NCI-H774 (cell line): ENCODE data around the gene RPAP3.
"Not testable (repeated sequence)": the region's sequence is repeated elsewhere in the genome, so short reads cannot be mapped to it uniquely, and the experiment has no call there.

Experiments
- DNase-seq: peaks from one replicate; lab custom pipeline; 2025; lab: John Stamatoyannopoulos, UW

The RPAP3 gene

DNA sequence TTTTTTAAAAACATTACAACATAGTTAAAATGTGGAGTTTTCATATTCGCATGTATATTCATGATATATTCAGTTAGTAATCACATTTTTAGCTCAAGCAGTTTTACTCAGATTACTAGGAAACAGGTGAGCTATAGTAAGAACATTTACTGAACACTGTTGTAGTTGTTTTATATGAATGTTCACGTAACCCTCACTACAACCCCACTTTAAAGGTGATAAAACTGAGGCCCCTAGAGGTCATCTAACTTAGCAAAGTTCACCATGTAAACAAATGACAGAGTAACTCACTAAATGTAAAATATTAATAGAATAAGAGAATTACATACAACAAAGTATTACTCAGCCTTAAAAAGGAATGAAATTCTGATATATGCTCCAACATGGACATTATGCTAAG is 26.0 kb downstream of the RPAP3 start:
- no peak for DNase-seq

DNA sequence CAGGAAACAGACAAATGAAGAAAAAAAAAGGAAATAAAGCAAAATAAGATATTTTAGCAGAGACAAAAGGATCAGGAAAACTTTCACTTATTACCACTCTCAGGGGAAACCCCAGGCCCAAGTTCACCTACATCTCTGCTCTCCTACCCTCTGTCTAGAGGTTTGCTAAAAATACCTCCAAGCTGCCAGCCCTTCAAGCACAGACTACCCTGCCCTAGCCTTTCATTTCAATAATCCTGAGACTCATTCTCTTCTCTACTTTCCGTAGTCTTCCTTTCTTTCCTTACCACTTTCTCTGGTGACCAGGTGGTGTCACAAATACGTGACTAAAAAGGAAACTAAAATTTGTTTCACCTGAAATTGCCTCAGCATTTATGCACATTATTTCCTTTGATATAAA is 33.8 kb downstream of the RPAP3 start:
- DNase-seq = no peak

DNA sequence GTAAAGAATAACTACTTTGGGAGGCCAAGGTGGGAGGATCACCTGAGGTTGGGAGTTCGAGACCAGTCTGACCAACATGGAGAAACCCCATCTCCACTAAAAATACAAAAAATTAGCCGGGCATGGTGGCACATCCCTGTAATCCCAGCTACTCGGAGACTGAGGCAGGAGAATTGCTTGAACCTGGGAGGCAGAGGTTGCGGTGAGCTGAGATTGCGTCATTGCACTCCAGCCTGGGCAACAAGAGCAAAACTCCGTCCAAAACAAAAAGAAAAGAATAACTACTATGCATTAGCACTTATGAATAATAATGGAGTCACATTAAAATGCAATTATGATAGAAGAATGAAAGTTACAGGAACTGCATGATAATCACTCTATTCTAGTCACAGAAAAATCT is 37.9 kb downstream of the RPAP3 start:
- DNase-seq = not testable (repeated sequence)

DNA sequence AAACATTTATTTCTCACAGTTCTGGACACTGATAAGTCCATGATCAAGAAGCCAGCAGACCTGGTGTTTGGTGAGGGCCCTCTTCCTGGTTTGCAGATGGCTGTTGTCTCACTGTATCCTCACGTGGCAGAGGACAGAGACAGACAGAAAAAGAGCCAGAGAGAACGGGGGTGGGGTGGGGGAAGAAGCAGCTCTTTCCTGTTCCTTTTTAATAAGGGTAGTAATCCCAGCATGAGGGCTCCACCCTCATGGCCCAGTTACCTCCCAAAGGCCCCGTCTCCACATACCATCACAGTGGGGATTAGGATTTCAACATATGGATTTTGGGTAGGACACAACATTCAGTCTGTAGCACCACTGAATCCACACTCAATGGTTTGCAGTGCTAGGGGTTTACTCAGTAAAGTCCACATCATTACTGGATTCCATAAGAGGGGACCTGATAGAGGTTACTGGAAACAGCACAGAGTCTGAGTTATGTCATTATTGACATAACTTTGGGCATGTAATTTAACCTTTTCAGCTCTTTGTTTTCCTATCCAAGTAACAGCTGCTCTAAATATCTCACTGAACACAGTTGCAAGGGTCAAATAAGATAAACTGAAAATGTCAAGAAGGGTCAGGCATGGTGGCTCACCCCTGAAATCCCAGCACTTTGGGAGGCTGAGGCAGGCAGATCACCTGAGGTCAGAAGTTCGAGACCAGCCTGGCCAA is 53.2 kb downstream of the RPAP3 start:
- peak; percentile 52 for DNase-seq

DNA sequence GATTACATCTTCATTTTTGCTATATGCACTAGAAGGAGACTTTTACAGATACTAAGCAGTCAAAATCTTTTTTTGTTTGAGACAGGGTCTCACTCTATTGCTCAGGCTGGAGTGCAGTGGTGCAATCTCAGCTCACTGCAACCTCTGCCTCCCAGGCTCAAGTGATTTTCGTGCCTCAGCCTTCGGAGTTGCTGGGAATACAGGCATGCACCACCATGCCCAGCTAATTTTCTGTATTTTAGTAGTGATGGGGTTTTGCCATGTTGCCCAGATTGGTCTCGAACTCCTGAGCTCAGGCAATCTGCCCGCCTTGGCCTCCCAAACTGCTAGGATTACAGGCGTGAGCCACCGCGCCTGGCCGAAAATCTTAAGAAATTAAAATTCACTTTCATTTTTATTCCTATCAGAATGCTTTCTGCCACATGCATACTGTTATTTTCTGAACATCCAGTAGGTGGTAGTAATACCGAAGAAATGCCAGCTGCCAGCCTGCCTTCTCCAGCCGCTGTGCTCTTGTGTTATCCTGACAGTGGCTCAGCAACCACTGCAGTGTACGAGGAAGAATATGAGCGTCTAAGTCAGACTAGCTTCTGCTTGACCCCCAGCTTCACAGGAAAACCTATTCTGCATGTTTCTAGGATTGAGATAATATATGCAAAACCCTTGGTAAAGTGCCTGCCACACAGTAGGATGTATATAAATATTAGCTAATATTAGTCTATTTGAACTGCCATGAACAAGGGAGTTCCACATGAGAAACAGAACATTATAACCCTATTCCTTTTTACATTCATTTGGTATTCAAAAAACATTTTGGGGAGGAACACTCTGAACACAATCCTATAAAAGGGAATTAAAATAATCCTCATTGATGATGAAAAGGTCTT is 54.2 kb downstream of the RPAP3 start:
- peak; percentile 72 for DNase-seq

DNA sequence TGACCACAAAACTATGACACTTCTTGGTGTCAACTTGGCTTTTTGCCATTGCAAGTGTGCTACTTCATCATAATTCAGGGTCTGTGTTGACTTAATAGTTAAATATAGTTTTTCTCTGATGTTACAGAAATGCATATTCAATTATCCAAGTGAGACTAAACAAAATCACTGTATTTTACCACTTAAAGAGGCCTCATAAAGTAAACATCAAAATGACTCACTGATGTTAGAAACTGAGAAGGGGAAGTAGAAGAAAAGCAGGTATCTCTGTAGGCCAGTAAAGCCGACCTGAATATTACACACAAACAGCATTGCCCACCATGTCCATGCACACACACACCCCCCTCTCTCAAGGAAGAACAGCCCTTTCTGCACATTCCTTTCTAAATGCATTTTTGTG is 55.4 kb downstream of the RPAP3 start:
- DNase-seq = no peak

DNA sequence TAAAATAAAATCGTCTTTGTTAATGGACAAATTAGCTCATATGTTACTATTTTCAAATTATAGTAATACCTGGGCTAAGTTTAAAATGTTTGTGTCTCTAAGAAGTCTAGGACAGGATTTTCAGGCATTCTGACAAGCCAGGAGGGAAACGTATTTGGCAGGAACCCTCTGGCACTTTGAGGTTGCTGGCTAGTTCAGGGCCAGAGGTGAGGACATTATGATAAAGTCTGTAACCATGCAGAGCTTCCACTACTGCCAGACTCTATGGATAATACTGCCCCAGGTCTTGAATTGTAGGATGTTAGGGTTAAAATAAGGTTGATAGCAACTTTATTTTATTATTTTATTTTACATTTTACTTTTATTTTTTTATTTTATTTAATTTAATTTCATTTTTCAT is 56.4 kb downstream of the RPAP3 start:
- DNase-seq = no peak

DNA sequence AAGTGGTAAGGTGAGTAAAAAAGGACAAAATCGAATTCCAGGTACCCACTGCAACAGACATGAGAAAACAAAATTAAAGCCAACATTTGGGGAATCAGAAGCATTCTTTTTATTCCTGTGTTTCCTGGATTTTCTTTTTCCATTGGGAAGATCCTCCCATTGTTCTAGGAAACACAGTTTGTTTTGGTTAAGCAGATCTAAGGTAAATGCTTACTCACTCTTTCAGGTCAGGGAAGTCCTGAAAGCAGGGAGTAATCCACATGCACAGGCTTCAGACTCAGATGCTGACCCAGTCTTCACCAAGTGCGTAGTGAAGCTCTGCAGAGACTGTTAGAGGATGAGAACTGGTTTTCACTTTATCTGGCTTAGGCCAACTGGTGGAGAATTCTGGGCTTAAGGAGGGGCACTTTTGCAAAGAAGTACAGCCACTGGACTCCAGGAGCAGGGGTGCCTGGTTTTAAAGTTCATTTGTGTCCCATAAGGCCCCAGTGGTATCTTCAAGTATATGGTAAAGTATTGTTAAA is 57.7 kb downstream of the RPAP3 start:
- no peak for DNase-seq

DNA sequence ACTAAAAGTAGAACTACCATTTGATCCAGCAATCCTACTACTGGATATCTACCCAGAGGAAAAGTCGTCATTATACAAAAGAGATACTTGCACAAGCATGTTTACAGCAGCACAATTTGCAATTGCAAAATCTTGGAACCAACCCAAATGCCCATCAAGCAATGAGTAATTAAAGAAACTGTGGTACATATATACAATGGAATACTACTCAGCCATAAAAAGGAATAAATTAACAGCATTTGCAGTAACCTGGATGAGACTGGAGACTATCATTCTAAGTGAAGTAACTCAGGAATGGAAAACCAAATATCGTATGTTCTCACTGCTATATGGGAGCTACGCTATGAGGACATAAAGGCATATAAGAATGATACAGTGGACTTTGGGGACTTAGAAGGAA is 63.5 kb downstream of the RPAP3 start:
- not testable (repeated sequence) for DNase-seq

DNA sequence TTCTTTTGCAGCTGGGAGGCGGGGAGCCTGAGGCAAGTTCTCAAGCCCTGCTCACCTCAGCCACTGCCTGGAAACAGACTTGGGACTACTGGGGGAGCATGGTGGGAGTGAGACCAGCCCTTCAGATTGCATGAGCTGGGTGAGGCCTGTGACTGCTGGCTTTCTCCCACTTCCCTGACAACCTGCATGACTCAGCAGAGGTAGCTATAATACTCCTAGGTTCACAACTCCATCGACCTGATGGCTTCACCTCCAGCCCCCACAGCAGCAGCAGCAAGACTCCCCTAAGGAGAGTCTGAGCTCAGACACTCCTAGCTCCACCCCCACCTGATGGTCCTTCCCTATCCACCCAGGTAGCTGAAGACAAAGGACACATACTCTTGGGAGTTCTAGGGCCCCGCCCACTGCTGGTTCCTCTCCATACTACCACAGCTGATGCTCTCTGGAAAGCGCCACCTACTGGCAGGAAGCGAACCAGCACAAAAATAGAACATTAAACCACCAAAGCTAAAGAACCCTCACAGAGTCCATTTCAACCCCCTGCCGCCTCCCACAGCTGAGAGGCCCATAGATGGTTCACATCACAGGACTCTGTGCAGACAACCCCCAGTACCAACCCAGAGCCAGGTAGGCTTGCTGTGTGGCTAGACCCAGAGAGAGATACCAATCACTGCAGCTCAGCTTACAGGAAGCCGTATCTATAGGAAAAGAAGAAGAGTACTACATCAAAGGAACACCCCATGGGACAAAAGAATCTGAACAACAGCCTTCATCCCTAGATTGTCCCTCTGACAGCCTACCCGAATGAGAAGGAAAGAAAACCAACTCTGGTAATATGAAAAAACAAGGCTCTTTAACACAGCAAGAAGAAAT is 68.7 kb downstream of the RPAP3 start:
- no peak for DNase-seq

DNA sequence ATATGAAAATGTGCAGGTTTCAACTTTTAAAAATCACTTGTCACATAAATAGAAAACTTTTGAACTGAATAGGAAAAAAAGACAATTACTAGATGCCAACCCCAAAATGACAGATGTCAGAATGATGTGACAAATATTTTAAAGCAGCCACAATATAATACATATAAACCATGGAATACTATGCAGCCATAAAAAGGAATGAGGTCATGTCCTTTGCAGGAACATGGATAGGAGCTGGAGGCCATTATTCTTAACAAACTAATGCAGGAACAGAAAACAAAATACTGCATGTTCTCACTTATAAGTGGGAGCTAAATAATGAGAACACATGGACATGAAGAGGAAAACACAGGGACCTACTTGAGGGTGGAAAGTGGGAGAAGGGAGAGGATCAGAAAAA is 70.1 kb downstream of the RPAP3 start:
- DNase-seq = not testable (repeated sequence)

DNA sequence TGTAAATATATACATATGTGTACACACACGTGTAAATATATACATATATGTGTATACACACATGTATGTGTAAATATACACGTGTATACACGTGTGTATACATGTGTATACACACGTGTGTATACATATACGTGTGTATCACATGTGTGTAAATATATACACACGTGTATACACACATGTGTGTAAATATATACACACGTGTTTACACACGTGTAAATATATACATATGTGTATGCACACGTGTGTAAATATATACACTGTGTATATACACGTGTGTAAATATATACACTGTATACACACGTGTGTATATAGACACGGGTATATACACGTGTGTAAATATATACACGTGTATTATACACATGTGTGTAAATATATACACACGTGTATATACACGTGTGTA is 71.7 kb downstream of the RPAP3 start:
- DNase-seq = no peak

DNA sequence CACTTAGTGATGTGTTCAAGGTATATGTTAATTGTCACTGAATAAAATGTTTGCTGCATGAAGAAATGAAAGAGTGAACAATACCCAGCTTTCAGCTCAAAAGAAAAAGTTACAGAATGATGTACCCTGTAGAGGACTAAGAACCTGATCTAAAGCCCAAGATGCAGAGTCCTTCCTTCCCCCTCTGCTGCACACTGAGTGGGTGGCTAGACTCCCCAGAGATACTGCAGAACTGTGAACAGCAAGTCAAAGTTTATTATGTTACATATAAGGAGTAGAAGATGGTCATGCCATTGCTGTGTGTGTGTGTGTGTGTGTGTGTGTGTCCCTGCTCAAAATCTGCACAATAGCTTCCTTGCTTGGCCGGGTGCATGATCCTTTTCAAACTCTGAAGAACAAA is 83.9 kb downstream of the RPAP3 start:
- no peak for DNase-seq

DNA sequence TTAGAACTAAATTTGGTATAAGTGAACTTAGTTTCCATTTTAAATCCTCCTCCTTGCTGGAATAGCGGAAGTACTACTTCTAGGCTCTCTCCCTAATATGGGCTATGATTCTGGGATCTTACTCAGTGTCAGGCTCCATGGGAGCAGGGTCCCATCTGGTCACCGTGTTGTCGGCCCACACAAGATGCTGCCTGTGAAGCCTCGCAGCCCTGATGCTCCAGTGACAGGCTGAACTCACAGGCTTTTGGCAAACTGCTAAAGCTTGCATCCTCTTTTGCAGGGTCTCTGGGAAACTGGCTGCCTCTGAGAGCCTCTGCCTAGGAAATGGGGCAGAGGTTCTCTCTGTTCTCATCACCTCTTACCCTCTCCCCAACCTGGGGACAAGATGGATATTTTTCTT is 88.4 kb downstream of the RPAP3 start:
- DNase-seq = no peak

DNA sequence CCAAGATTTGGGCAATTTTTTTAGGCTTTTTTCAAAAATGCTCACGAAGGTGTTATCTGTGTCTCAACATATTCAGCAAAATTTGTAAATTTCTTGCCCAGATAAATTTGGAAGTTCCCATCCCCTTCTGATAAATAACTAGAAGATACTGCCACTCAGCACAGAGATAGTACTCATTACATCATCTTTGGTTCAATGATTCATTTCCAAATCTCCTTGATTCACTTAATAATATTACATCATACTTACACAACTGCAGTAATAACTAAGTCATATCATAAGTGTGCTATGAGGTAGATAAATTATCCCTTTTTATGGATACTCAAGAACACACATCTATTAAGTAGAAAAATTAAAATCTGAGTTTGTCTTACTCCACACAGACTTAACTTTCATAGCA is 89.4 kb downstream of the RPAP3 start:
- DNase-seq = no peak

DNA sequence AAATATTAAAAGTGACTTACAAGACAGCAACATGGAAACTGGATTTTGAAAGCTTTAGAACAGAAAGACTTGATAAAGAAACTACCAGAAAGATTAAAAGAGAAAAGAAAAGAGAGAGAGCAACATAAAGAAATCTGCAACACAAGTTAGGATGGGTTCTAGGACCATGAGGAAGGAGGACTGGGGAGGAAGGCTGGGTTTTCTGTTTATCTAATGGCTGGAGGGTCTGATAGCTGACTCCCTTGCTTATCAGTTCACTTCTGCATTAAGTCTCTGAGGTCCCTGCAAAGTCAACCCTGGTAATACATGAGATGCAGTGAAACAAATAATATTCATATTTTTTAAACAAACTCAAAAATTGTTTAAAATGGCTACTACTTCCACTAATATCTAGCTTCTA is 90.1 kb downstream of the RPAP3 start:
- DNase-seq = no peak

DNA sequence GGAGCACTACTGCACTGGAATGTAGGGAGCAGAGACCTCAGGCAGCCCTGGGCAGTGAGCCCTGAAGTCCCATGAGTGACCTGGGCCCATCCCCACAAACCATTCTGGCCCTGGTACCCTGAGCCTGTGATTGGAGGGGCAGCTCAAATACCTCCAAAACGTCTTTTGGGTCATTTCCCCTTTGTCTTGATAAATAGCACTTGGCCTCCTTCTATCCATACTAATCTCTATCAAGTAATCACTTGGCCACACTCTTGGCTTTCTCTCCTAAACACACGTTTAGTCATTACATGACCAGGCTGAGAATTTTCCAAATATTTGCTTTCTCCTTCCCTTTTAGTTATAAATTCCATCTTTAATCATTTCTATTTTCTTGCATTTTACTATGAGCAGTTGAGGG is 91.3 kb downstream of the RPAP3 start:
- DNase-seq = no peak

DNA sequence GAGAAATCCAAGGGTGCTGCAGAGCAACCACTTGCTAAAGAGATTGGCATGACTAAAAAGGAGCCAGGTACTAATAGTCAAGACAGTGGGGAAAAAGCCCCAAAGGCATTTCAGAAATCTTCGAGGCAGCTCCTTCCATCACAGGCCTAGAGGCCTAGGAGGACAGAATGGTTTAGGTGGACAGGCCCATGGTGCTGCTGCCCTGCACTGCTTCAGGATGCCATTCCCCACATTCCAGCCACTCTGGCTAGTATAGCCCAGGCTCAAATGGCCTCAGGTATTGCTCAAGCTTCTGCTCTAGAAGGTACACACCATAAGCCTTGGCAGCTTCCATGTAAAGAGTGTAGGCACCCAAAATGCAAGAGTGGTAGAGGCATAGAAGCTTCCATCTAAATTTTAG is 92.9 kb downstream of the RPAP3 start:
- no peak for DNase-seq

DNA sequence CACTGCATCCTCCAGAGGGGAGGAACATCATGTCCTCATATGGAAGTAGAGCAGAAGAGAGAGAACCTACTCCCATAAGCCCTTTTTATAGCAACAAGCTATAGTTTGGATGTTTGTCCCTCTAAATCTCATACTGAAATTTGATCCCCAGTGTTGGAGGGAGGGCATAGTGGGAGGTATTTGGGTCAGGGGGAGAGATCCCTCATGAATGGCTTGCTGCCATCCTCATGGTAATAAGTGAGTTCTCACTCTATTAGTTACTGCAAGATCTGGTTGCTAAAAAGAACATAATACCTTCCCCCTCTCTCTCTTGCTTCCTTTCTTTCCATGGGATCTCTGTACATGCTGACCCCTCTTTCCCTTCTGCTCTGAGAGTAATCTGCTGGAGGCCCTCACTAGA is 93.9 kb downstream of the RPAP3 start:
- no peak for DNase-seq
